NCI-H69 (cell line): ENCODE measurements around the gene P2RY6.

Experiments used
- DNase-seq: peaks from one replicate; lab custom pipeline; 2025; lab: John Stamatoyannopoulos, UW

Gene P2RY6

DNA sequence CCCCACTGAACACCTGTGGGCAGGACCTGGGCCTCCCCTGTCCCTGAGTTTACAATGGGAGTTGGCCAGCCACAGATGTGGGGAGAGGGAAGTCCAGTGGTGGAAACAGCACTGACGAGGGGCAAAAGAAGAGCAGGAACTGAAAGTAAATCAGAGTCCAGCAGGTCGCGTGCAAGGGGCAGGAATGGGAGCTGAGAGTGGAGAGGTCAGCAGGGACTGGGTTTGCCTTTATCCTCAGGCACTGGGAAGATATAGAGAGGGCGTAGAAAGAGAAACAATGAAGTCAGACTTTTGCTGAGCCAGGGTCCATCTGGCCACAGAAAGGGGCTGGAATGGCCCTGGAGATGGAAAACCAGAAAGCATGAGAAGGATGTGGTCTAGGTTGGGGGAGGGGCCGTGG, 8.5 kb downstream of the P2RY6 start:
- no peak for DNase-seq

DNA sequence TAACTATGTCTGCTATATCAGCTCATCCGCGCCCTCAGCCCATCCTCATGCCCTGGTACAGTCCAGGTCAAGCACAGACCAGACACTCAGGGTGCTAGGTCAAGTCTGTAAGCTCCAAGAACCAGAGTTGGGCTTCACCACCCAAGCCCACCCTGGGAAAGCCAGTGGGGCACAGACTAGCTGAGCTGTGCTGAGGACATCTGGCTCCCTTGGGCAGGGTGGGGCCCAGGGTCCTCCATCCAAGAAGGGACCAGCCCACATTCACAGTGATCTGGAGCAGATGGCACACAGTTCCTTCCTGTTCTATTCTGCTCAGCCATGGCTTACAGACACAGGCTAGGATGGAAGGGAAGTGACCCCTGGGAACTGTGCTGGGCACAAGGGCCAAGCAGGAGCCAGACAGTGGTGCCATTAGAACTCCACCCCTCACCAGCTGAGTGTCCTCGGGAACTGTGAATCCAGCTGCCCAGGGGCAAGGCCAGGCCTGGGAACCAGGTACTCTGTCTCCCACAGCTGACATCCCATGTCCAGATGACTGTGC, 9.1 kb downstream of the P2RY6 start:
- DNase-seq: peak; percentile 15

DNA sequence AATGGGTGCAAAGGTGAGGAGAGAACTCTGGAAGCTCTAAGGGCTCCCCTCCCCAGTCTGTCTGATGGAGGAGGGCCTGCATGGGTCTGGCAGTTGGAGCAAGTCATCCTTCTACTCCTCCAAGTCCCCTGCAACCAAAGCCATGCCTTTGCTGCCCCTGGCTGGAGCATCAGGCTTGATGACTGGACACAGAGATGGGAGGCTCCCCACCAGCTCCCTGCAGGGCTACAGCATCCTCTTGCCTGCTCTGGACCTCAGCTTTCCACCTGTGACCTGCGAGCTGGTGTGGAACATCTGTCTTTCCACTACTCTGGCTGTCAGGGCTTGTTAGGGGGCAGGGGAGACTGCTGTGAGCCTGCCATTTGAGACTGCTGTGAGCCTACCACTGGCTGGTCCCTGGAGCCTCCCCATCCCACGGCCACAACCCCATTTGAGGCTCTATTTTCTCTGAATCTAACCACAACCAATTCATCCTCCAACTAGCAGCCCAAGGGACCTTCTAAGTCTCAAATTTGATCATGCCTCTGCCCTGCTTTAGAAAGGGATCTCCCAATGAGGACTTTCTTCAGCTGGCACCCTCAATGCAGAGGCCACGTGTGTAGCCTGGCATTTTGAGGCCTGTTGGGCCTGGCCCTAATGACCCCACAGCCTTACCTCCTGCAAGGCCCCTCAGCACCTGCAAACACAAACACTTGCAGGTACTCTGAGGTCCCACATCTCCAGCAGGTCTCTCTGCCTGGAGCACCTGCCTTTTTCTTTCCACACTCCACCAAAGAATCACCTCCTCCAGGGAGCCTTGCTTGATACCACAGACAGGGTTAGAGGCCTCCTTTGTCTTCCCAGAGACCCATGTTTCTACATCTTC, 9.9 kb downstream of the P2RY6 start:
- DNase-seq: no peak

GRCh38 chr11:73283276-73284000, 11.3 kb downstream of the P2RY6 start:
- DNase-seq: no peak

GRCh38 chr11:73284106-73284505, 12.0 kb downstream of the P2RY6 start:
- DNase-seq: no peak

DNA sequence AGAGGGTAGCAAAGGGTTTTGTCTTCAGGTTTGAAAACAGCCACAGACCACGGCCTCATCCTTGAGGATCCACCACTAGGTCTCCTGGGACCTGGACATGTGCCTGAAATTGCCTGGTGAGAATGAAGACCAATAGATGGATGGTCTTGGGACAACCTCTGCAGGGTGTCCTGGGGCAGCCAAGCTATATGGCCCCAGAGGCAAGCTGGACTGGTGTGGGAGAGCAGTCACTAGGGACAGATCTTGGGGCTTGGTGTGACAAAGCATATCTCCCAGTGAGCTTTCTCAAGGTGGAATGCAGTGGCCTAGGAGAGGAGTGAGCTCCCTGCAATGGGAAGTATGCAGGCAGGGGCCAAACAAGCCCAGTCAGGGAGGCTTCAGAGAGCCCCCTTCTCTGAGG, 13.6 kb downstream of the P2RY6 start:
- no peak for DNase-seq

DNA sequence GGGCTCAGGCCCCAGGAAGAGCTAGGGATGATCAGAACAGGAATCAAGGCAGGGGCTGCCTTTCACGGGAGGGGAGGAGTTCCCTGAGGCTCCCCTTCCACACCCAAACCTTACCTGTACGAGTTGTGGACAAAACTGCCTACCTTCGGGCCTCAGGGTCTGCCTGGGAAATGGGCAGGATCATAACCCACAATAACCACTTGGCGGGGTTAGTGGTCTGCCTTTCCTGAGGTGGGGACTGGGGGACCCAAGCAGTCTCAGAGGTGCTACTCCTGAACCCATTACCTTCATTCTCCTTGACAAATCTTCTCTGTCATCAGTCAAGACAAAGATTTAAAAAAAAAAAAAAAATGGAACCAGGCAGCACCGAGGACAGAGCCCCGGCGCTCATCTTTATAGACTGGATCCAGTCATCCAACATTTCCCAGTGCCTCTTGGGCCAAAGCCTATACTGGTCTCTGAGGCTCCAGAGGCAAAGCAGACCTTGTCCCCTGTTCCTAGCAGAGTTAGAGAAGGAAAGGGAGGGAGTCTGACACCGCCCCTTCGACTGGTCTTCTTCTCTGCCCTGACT, 14.2 kb downstream of the P2RY6 start:
- DNase-seq: no peak

- DNase-seq: peak; percentile 48
These were observed 15.4 kb downstream of the P2RY6 start for GRCh38 chr11:73287400-73288101.

GRCh38 chr11:73288192-73288872, 16.2 kb downstream of the P2RY6 start:
- no peak for DNase-seq

DNA sequence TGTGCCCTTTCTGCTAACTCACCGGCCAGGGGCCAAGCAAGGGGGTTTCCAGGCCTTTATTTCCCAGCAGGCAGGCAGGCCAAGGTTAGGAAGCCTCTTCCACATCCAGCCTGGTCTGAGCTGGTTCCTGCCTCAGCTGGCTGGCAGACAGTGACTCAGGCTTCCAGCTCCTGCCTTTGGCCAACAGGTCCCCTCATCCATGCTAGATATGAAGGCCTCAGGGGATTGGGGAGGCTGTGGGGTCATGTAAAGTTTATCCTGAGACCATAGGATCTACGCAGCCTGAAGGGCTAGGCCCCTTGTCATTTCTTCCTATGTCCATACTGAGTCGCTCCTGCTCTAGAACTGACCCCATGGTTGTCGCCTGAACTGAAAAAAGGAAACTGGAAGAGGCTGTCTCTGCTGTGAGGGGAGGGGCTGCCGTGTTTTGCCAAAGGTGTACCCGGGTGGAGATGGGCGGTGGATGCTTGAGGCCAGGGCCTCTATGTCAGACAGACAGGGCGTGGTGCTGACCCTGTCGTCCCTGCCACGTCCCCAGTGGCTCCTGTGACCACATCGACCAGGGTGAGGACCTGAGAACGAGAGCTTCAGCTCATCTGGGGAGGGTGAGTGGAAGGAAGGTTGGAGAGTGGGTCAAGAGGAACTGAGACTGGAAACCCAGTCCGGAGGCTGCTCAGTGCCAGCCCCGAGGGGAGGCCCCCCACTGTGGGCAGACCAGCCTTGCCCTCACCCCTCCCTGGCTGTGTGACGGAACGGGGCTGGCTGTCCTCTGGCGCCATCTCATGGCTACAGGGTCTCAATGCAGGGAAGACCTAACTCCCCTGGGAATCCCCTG, 17.0 kb downstream of the P2RY6 start:
- DNase-seq: peak; percentile 84

- DNase-seq: no peak
These were observed 18.4 kb downstream of the P2RY6 start for GRCh38 chr11:73290536-73290935.

- DNase-seq: no peak
These were observed 19.1 kb downstream of the P2RY6 start for GRCh38 chr11:73291196-73291595.

- DNase-seq: peak; percentile 53
These were observed 19.8 kb downstream of the P2RY6 start for GRCh38 chr11:73291781-73292524.

DNA sequence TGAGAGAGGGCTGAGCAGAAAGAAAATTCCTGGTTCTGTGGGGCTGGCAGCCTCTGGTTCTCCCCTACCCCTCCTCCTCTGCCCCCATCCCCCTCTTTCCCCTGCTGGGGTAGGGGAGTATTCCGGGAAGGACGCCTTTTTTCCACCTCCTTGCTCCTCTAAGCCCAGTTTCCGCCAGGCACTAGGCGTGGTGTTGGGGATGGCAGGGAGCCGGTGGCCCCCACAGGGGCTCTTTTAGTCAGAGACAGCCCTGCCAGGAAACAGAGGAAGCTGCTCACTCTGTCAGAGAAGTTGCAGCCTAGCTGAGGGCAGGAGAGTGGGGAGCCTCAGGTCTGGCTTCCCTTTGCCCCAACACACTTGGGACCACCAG, 20.4 kb downstream of the P2RY6 start:
- peak; percentile 53 for DNase-seq

- DNase-seq: no peak
These were observed 21.3 kb downstream of the P2RY6 start for GRCh38 chr11:73293356-73293936.

- DNase-seq: no peak
These were observed 22.5 kb downstream of the P2RY6 start for GRCh38 chr11:73294604-73295003.

DNA sequence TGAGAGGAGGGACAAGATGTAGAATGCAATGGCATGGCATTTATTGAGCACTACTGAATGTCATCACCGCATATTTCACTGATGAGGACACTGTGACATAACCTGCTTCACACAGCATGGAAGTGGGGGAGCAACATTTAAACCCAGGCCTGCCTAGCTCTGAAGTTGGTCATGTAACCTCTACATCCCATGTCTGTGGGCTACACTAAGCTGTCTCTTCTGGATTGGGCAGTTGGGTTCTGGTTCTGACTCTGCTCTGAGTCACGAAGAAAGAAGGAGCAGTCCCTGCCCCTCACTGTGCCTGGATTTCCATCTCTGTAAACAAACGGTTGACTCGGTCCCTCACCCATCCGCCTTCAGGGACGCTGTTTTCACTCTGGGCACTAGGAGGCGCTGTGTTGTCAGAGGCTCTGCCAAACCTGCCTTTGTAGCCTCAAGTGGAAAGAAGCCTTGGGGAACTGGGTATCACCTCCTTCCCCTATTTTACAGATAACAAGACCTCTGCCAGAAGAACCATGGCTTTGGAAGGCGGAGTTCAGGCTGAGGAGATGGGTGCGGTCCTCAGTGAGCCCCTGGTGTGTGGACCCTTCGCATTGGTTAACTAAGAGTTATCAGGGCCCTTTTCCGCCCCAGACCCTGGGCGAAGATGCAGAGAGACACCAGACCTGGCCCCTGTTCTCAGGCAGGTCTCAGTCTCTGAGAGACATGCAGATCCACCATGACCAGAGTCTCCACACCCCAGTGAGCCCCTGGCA, 23.3 kb downstream of the P2RY6 start:
- peak; percentile 69 for DNase-seq

DNA sequence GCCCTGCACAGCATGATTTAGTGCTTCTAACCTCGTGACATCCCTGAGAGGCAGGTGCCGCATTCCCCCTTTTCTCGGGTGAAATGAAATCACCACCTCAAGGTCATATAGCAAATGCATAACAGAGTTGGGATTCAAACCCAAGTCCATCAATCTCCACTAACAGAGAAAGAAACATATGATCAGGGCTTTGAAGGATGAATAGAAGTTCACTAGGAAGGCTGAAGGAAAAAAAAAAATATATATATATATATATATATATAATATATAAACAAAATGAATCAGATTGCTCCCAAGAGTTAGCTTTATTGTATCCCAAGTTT, 23.8 kb downstream of the P2RY6 start:
- DNase-seq: no peak
